Activated naive CD8-positive, alpha-beta T cell treated with anti-CD3 and anti-CD28 coated beads, Interleukin-2, amount 50 U/mL, for 24 hours (primary cell): ENCODE data around the gene JMJD4.

ENCODE experiments used
- ATAC-seq: fragments of 150-1000 bp; cut with Tn5 transposase; one replicate; pipeline ENCODE4 v1.10.0; 2021
- DNase-seq: peaks from one replicate; pipeline ENCODE4 v3.0.0; 2021
- H3K27ac Mint-ChIP-seq: one replicate; pipeline ENCODE4 v1.8.0; 2021; ENCODE audit warnings: mild to moderate bottlenecking, mixed read lengths
- H3K27me3 Mint-ChIP-seq: one replicate; pipeline ENCODE4 v1.8.0; 2021; ENCODE audit warnings: mixed read lengths
- H3K36me3 Mint-ChIP-seq: one replicate; pipeline ENCODE4 v1.8.0; 2021; ENCODE audit warnings: low read depth, mixed read lengths
- H3K4me1 Mint-ChIP-seq: one replicate; pipeline ENCODE4 v1.8.0; 2021; ENCODE audit warnings: mixed read lengths
- H3K4me3 Mint-ChIP-seq: one replicate; pipeline ENCODE4 v1.8.0; 2021; ENCODE audit warnings: mild to moderate bottlenecking, moderate library complexity, mixed read lengths
- H3K9me3 Mint-ChIP-seq: one replicate; pipeline ENCODE4 v1.8.0; 2021; ENCODE audit warnings: mixed read lengths

Gene JMJD4

GRCh38 chr1:227763246-227764018 is 28.3 kb upstream of the JMJD4 start:
- DNase-seq (no peak), ATAC-seq (no peak)
- Mint-ChIP-seq H3K36me3 (peaks cover 35% of the 10 kb centered on the region), H3K27me3 (no peaks in the 10 kb centered on the region), H3K27ac (no peak overlapping the region), H3K4me1 (peaks cover 78% of the 10 kb centered on the region), H3K4me3 (no peak overlapping the region), H3K9me3 (no peaks in the 10 kb centered on the region)

GRCh38 chr1:227762231-227762911 is 27.3 kb upstream of the JMJD4 start:
- peaks cover 32% of the 10 kb centered on the region for H3K36me3 Mint-ChIP-seq
- no peak overlapping the region for H3K4me3 Mint-ChIP-seq
- H3K4me1 Mint-ChIP-seq, result peaks cover 76% of the 10 kb centered on the region
- peak; percentile 82 for DNase-seq
- no peaks in the 10 kb centered on the region for H3K27me3 Mint-ChIP-seq
- no peaks in the 10 kb centered on the region for H3K9me3 Mint-ChIP-seq
- peak; percentile 75 for ATAC-seq
- no peak overlapping the region for H3K27ac Mint-ChIP-seq

- no peak for DNase-seq
- Mint-ChIP-seq H3K9me3 (no peaks in the 10 kb centered on the region), H3K4me3 (no peak overlapping the region), H3K27me3 (no peaks in the 10 kb centered on the region), H3K4me1 (peaks cover 70% of the 10 kb centered on the region), H3K36me3 (peaks cover 28% of the 10 kb centered on the region), H3K27ac (no peak overlapping the region)
- no peak for ATAC-seq
Observed at GRCh38 chr1:227761621-227762230, 26.6 kb upstream of the JMJD4 start.

GRCh38 chr1:227760377-227760776 is 25.3 kb upstream of the JMJD4 start:
- peaks cover 28% of the 10 kb centered on the region for H3K36me3 Mint-ChIP-seq
- no peak overlapping the region for H3K27ac Mint-ChIP-seq
- H3K4me3 Mint-ChIP-seq, result no peak overlapping the region

GRCh38 chr1:227759341-227760300 is 24.5 kb upstream of the JMJD4 start:
- no peak for DNase-seq
- Mint-ChIP-seq H3K4me1 (peaks cover 58% of the 10 kb centered on the region), H3K4me3 (no peak overlapping the region), H3K36me3 (peaks cover 28% of the 10 kb centered on the region), H3K9me3 (no peaks in the 10 kb centered on the region), H3K27me3 (no peaks in the 10 kb centered on the region), H3K27ac (no peak overlapping the region)
- ATAC-seq, result no peak

More at GRCh38 chr1:227760377-227760776, 25.3 kb upstream of the JMJD4 start:
- DNase-seq, result no peak
- Mint-ChIP-seq H3K4me1 (peaks cover 65% of the 10 kb centered on the region), H3K9me3 (no peaks in the 10 kb centered on the region), H3K27me3 (no peaks in the 10 kb centered on the region)
- ATAC-seq, result no peak

GRCh38 chr1:227758366-227758765 is 23.3 kb upstream of the JMJD4 start:
- no peak for DNase-seq
- H3K27ac Mint-ChIP-seq, result no peak overlapping the region
- H3K9me3 Mint-ChIP-seq, result no peaks in the 10 kb centered on the region
- peaks cover 51% of the 10 kb centered on the region for H3K4me1 Mint-ChIP-seq
- H3K4me3 Mint-ChIP-seq, result no peak overlapping the region
- ATAC-seq, result no peak
- H3K36me3 Mint-ChIP-seq, result peaks cover 22% of the 10 kb centered on the region
- H3K27me3 Mint-ChIP-seq, result no peaks in the 10 kb centered on the region

- Mint-ChIP-seq H3K4me3 (no peak overlapping the region), H3K36me3 (peaks cover 22% of the 10 kb centered on the region), H3K4me1 (peaks cover 46% of the 10 kb centered on the region), H3K9me3 (no peaks in the 10 kb centered on the region), H3K27me3 (no peaks in the 10 kb centered on the region), H3K27ac (no peak overlapping the region)
- ATAC-seq (no peak), DNase-seq (no peak)
Observed at GRCh38 chr1:227757781-227758180, 22.7 kb upstream of the JMJD4 start.

GRCh38 chr1:227756172-227756959 is 21.3 kb upstream of the JMJD4 start:
- no peaks in the 10 kb centered on the region for H3K27me3 Mint-ChIP-seq
- ATAC-seq (peak; percentile 17), DNase-seq (no peak)
- H3K27ac Mint-ChIP-seq, result no peak overlapping the region
- peaks cover 33% of the 10 kb centered on the region for H3K4me1 Mint-ChIP-seq
- H3K36me3 Mint-ChIP-seq, result peaks cover 24% of the 10 kb centered on the region
- H3K4me3 Mint-ChIP-seq, result no peak overlapping the region
- no peaks in the 10 kb centered on the region for H3K9me3 Mint-ChIP-seq

- Mint-ChIP-seq H3K4me3 (no peak overlapping the region), H3K36me3 (peaks cover 18% of the 10 kb centered on the region), H3K27ac (no peak overlapping the region), H3K9me3 (no peaks in the 10 kb centered on the region), H3K4me1 (peaks cover 23% of the 10 kb centered on the region), H3K27me3 (no peaks in the 10 kb centered on the region)
- DNase-seq, result no peak
- no peak for ATAC-seq
Observed at GRCh38 chr1:227754958-227755357, 19.9 kb upstream of the JMJD4 start.

- DNase-seq (no peak), ATAC-seq (no peak)
- H3K27ac Mint-ChIP-seq, result no peak overlapping the region
- H3K9me3 Mint-ChIP-seq, result no peaks in the 10 kb centered on the region
- H3K27me3 Mint-ChIP-seq, result no peaks in the 10 kb centered on the region
- H3K36me3 Mint-ChIP-seq, result peaks cover 12% of the 10 kb centered on the region
- peaks cover 22% of the 10 kb centered on the region for H3K4me1 Mint-ChIP-seq
- H3K4me3 Mint-ChIP-seq, result no peak overlapping the region
Observed at GRCh38 chr1:227753999-227754711, 19.1 kb upstream of the JMJD4 start.

- Mint-ChIP-seq H3K27me3 (no peaks in the 10 kb centered on the region), H3K4me3 (no peak overlapping the region), H3K36me3 (peaks cover 10% of the 10 kb centered on the region), H3K27ac (no peak overlapping the region), H3K9me3 (no peaks in the 10 kb centered on the region), H3K4me1 (peaks cover 17% of the 10 kb centered on the region)
- DNase-seq, result no peak
- ATAC-seq, result no peak
Observed at GRCh38 chr1:227749916-227750710, 15.0 kb upstream of the JMJD4 start.

- Mint-ChIP-seq H3K36me3 (peaks cover 10% of the 10 kb centered on the region), H3K9me3 (no peaks in the 10 kb centered on the region), H3K27ac (no peak overlapping the region), H3K4me1 (peaks cover 15% of the 10 kb centered on the region), H3K4me3 (no peak overlapping the region), H3K27me3 (no peaks in the 10 kb centered on the region)
- ATAC-seq (no peak), DNase-seq (no peak)
Observed at GRCh38 chr1:227749225-227749624, 14.1 kb upstream of the JMJD4 start.
